Activated CD4-positive, alpha-beta T cell treated with anti-CD3 and anti-CD28 coated beads, Interleukin-2, amount 10 ng/mL, durations not matched to agents 7 days and 5 days (primary cell): ENCODE results near the gene CLRN1. TPM values are rescaled to one million over a fixed set of nuclear protein-coding genes. Genes with fewer than 3 reads are reported as not detected.

ENCODE experiments used
- CTCF ChIA-PET: fragments of 350-600 bp; sonication (Branson Sonifier 250); formaldehyde crosslinking; loops from one replicate; lab custom pipeline; 2021; ENCODE audit warnings: antibody characterized with exemption; lab: Charles Lee
- POLR2A ChIA-PET: fragments of 350-600 bp; sonication (Branson Sonifier 250); formaldehyde crosslinking; loops from one replicate; lab custom pipeline; 2021; ENCODE audit warnings: antibody characterized with exemption; lab: Charles Lee
- DNase-seq: peaks from one replicate; pipeline ENCODE4 v3.0.0-alpha.2; 2020
- H3K27ac Mint-ChIP-seq: one replicate; pipeline ENCODE4 v1.8.0; 2021; ENCODE audit warnings: mild to moderate bottlenecking, moderate library complexity, mixed read lengths
- H3K27me3 Mint-ChIP-seq: one replicate; pipeline ENCODE4 v1.8.0; 2021; ENCODE audit warnings: mixed read lengths
- H3K36me3 Mint-ChIP-seq: one replicate; pipeline ENCODE4 v1.8.0; 2021; ENCODE audit warnings: low read depth, mixed read lengths
- H3K4me1 Mint-ChIP-seq: one replicate; pipeline ENCODE4 v1.8.0; 2021; ENCODE audit warnings: mixed read lengths
- H3K4me3 Mint-ChIP-seq: one replicate; pipeline ENCODE4 v1.8.0; 2021; ENCODE audit warnings: mild to moderate bottlenecking, moderate library complexity, mixed read lengths
- H3K9me3 Mint-ChIP-seq: one replicate; pipeline ENCODE4 v1.8.0; 2021; ENCODE audit warnings: mixed read lengths
- total RNA-seq, 2 experiments: library from RNA; stranded (reverse); gene quantifications; one replicate each; pipeline ENCODE4 v1.2.3, GENCODE V29; 2021

The CLRN1 gene
- total RNA-seq, 2 experiments from 2014 or later: not detected

DNA sequence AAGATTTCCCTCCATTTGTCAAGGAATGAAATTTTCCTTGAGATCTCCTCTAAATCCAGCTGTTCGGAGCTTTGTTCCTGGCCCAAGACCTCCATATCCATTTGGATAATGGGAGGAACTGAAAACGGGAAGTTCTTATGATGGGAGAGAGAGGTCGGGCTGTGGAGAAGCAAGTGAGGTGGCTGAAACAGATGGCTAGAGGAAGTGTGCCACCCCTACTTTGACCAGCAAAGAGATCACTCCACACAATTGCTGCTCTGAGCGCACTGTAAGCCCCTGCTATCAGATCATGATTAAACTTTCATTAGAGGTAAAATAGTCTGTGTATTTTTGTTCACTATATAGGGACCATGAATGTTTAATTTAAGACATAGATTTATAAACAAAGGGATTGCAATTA, 67.2 kb downstream of the CLRN1 start, which contains the start of gene MINDY4B:
TSS of gene MINDY4B (minus strand) at position 101 of the 400 bp plus-strand sequence. CDS start at position 101, 0 bp downstream.
- Mint-ChIP-seq H3K27ac (no peak within 1 kb of the TSS), H3K36me3 (no peaks in the 10 kb centered on the region), H3K4me1 (no peaks in the 10 kb centered on the region), H3K4me3 (no peak within 1 kb of the TSS), H3K27me3 (peaks cover 30% of the 10 kb centered on the region), H3K9me3 (no peaks in the 10 kb centered on the region)
- ChIA-PET POLR2A (no interaction called here), CTCF (no interaction called here)
- DNase-seq: no peak

DNA sequence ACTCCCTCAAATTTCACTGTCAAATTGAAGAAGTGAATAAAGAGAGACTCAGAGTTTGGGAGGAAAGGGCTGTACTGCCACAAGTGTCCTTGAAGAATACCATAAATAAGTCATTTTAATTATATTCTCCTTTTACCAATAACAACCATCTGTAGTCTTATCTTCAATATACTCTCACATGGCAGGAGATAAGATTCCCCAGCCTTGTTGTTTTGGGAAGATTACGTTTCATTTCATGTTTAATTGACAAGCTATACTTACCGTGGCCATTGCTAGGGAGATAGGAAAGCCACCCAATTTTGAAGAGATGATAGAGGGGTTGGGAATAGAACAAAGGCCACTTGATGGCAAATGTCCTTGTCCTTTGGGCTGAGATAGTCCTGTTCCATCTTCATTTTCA, 69.5 kb downstream of the CLRN1 start:
- Mint-ChIP-seq H3K36me3 (no peaks in the 10 kb centered on the region), H3K4me3 (no peak overlapping the region), H3K9me3 (no peaks in the 10 kb centered on the region), H3K27ac (no peak overlapping the region), H3K27me3 (peaks cover 26% of the 10 kb centered on the region), H3K4me1 (no peaks in the 10 kb centered on the region)
- ChIA-PET POLR2A (no interaction called here), CTCF (interaction anchor here (1.2 kb wide), 1 partner anchor 132 kb away, joined by 3 read pairs; no protein-coding TSS in a partner anchor)
- no peak for DNase-seq

GRCh38 chr3:150901793-150902192, 70.7 kb downstream of the CLRN1 start:
- H3K27me3 Mint-ChIP-seq: peaks cover 20% of the 10 kb centered on the region
- DNase-seq: no peak
- CTCF ChIA-PET: interaction anchor here (1.6 kb wide), 1 partner anchor 10 kb away, joined by 4 read pairs; no protein-coding TSS in a partner anchor
- no peaks in the 10 kb centered on the region for H3K9me3 Mint-ChIP-seq
- H3K27ac Mint-ChIP-seq: no peak overlapping the region
- no peaks in the 10 kb centered on the region for H3K36me3 Mint-ChIP-seq
- no peaks in the 10 kb centered on the region for H3K4me1 Mint-ChIP-seq
- no peak overlapping the region for H3K4me3 Mint-ChIP-seq
- POLR2A ChIA-PET: no interaction called here

DNA sequence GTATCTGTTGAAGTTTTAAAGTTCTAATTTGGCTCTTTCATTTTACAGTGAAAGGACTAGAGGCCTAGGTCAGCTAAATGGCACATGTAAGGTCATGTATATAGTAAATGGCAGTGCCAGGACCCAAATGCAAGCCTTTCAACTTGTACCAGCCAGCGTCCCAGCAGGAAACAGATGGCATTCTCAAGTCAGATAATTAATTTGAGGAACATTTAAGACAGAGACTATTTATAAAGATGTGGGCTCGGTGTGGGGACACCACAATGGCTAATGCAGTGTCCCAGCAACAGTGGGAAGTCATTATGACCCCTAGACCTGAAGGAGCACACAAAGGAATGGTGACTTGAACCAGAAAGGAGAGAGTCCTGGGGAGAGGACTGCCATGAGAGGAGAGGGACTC, 73.4 kb downstream of the CLRN1 start:
- DNase-seq: no peak
- Mint-ChIP-seq H3K27ac (no peak overlapping the region), H3K4me3 (no peak overlapping the region), H3K4me1 (no peaks in the 10 kb centered on the region), H3K27me3 (peaks cover 20% of the 10 kb centered on the region), H3K9me3 (no peaks in the 10 kb centered on the region), H3K36me3 (no peaks in the 10 kb centered on the region)
- CTCF ChIA-PET: no interaction called here
- POLR2A ChIA-PET: no interaction called here

GRCh38 chr3:150898046-150898754, 74.3 kb downstream of the CLRN1 start:
- H3K4me3 Mint-ChIP-seq: no peak overlapping the region
- H3K27ac Mint-ChIP-seq: no peak overlapping the region
- ChIA-PET CTCF (no interaction called here), POLR2A (no interaction called here)
- H3K9me3 Mint-ChIP-seq: no peaks in the 10 kb centered on the region
- DNase-seq: no peak
- no peaks in the 10 kb centered on the region for H3K4me1 Mint-ChIP-seq
- H3K36me3 Mint-ChIP-seq: no peaks in the 10 kb centered on the region
- H3K27me3 Mint-ChIP-seq: peaks cover 17% of the 10 kb centered on the region

DNA sequence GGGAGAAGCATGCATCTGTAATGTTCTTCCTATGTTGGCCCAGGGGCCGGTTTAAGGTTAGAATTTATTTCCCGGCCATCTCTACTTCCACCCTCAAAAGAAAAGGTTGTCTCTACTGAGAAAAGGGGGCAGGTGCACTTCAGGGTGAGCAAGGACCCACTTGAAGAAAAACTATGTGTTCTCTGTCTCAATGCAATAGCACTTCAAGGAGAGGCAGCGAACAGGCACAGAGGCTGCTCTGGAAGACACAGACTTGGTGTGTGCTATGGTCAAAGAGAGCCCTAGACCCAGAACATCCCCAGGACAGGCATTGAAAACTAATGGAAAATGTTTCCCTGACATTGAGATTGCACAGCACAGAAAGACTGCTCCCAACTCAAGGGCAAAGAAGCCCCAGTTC, 74.9 kb downstream of the CLRN1 start:
- DNase-seq: no peak
- no peaks in the 10 kb centered on the region for H3K4me1 Mint-ChIP-seq
- H3K27me3 Mint-ChIP-seq: peaks cover 17% of the 10 kb centered on the region
- H3K36me3 Mint-ChIP-seq: no peaks in the 10 kb centered on the region
- CTCF ChIA-PET: no interaction called here
- no peak overlapping the region for H3K4me3 Mint-ChIP-seq
- H3K9me3 Mint-ChIP-seq: no peaks in the 10 kb centered on the region
- H3K27ac Mint-ChIP-seq: no peak overlapping the region
- POLR2A ChIA-PET: no interaction called here

GRCh38 chr3:150890831-150891230, 81.7 kb downstream of the CLRN1 start:
- Mint-ChIP-seq H3K9me3 (no peaks in the 10 kb centered on the region), H3K36me3 (no peaks in the 10 kb centered on the region), H3K27ac (no peak overlapping the region), H3K4me3 (no peak overlapping the region), H3K4me1 (no peaks in the 10 kb centered on the region), H3K27me3 (peaks cover 16% of the 10 kb centered on the region)
- ChIA-PET POLR2A (no interaction called here), CTCF (no interaction called here)
- no peak for DNase-seq

DNA sequence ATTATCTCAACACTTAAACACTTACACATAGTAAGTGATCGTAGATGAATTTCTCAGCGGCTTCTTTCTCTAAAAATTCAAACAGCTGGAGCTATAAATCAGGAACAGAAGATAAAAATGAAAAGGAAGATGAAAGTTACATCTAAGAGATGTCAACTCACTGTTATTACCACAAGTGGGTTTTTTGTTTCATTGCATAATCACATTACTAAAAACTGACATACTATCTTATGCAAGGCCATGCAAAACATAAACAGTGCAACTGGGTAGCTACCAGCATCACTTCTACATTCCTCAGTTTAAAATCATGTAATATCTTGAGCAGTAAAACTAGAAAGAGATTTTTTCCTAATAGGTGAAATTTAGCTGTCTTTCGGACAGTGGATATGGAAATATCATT, 82.2 kb downstream of the CLRN1 start:
- no peak for DNase-seq
- CTCF ChIA-PET: no interaction called here
- Mint-ChIP-seq H3K4me3 (no peak overlapping the region), H3K36me3 (no peaks in the 10 kb centered on the region), H3K27me3 (peaks cover 16% of the 10 kb centered on the region), H3K4me1 (no peaks in the 10 kb centered on the region), H3K9me3 (no peaks in the 10 kb centered on the region), H3K27ac (no peak overlapping the region)
- POLR2A ChIA-PET: no interaction called here

DNA sequence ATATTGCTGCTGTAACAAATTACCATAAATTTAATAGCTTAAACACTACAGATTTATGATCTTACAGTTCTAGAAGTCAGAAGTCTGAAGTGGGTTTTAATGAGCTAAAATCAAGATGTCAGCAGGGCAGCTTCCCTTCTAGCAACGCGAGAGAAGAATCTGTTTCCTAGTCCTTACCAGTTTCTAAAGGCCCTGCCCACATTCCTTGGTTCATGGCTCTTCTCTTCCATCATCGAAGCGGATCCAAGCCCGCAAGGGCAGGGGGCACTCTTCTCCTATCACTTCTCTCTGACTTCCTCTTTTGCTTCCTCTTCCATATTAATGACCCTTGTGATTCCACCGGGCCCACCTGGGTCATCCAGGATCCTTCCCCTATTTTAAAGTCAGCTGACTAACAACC, 83.4 kb downstream of the CLRN1 start:
- no peaks in the 10 kb centered on the region for H3K4me1 Mint-ChIP-seq
- no peak for DNase-seq
- no peaks in the 10 kb centered on the region for H3K36me3 Mint-ChIP-seq
- H3K9me3 Mint-ChIP-seq: no peaks in the 10 kb centered on the region
- peaks cover 13% of the 10 kb centered on the region for H3K27me3 Mint-ChIP-seq
- POLR2A ChIA-PET: no interaction called here
- H3K4me3 Mint-ChIP-seq: no peak overlapping the region
- no peak overlapping the region for H3K27ac Mint-ChIP-seq
- CTCF ChIA-PET: no interaction called here

DNA sequence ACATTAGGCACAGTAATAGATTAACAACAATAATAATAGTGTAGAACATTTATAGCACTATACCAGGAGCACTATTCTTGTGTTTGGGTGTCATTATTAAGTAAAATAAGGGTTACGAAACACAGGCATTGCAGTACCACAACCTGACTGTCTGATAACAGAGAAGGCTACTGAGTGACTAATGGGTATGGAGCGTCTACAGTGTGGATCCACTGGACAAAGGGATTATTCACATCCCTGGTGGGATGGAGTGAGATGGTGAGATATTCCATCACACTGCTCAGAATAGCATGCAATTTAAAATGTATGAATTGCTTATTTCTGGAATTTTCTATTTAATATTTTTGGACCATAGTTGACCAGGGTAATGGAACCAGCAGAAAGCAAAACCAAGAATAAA, 85.5 kb downstream of the CLRN1 start:
- DNase-seq: no peak
- Mint-ChIP-seq H3K4me1 (no peaks in the 10 kb centered on the region), H3K27ac (no peak overlapping the region), H3K27me3 (peaks cover 19% of the 10 kb centered on the region), H3K4me3 (no peak overlapping the region), H3K9me3 (no peaks in the 10 kb centered on the region), H3K36me3 (no peaks in the 10 kb centered on the region)
- ChIA-PET CTCF (no interaction called here), POLR2A (no interaction called here)

DNA sequence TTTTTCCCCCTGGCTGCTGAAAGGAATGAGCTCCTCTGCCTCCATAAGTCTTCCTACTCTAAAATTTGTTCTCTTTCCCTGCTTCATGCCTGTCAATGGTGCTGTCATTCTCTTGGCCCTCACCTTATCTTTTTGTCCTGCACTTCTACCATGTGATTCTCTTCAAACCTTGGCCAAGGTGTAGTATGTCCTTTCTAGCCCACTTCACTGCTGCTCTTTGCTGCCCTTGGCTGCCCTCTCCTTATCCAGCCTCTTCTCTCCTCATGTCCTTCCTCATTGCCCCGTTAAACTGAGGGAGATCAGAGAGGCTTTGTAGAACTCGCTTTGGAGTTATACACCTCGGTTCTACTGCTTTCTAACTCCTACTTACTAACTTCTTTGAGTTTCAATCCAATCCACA, 87.0 kb downstream of the CLRN1 start:
- no peak overlapping the region for H3K4me3 Mint-ChIP-seq
- POLR2A ChIA-PET: no interaction called here
- no peak for DNase-seq
- no peak overlapping the region for H3K27ac Mint-ChIP-seq
- no peaks in the 10 kb centered on the region for H3K9me3 Mint-ChIP-seq
- no peaks in the 10 kb centered on the region for H3K4me1 Mint-ChIP-seq
- peaks cover 24% of the 10 kb centered on the region for H3K27me3 Mint-ChIP-seq
- CTCF ChIA-PET: no interaction called here
- H3K36me3 Mint-ChIP-seq: no peaks in the 10 kb centered on the region

DNA sequence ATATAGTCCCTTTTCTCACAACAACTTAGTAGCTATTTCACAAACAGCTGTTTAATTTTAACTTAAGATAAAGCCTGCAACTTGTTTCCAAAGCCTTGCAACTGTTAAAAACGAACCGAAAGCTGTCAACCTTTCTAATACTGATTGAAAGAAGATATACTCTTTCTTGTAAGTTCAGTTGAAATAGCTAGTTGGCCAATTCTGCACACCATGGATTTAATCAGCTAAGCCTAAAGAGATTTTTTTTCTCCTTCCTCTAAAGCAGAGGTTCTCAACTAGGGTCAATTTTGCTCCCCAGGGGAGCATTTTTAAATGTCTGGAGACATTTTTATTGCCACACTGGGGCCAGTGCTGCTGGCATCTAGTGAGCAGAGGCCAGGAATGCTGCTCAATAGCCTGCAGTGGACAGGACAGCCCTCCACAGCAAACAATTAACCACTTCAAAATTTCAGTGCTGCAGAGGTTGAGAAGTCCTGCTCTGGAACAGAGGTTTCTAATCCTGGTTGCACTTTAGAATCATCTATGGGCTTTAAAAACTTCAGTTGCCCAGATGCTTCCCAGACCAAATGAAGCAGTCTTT, 93.4 kb downstream of the CLRN1 start:
- H3K27ac Mint-ChIP-seq: no peak overlapping the region
- no peak for DNase-seq
- ChIA-PET CTCF (no interaction called here), POLR2A (no interaction called here)
- no peaks in the 10 kb centered on the region for H3K9me3 Mint-ChIP-seq
- no peak overlapping the region for H3K4me3 Mint-ChIP-seq
- no peaks in the 10 kb centered on the region for H3K36me3 Mint-ChIP-seq
- H3K27me3 Mint-ChIP-seq: peaks cover 10% of the 10 kb centered on the region
- H3K4me1 Mint-ChIP-seq: no peaks in the 10 kb centered on the region

DNA sequence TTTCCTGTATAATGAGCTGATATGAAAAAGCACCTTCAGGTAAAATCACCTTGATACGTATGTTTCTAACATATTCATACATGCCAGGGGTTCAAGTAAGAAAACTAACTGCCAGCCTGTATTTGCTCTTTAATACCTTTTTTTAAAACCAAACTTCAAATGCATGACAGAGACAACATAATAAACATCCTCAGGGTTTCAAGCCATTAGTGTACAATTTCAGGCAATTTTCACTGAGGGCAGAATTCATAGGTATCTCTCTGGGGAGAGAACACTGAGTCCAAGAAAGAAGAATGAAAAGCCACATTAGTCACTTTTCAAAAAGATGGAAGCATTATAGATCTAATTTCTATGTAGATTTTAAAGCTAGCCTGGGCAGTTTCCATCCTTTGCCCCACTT, 94.2 kb downstream of the CLRN1 start:
- POLR2A ChIA-PET: no interaction called here

More for the DNA sequence above, 94.2 kb downstream of the CLRN1 start:
- CTCF ChIA-PET: no interaction called here
- Mint-ChIP-seq H3K9me3 (no peaks in the 10 kb centered on the region), H3K4me1 (no peaks in the 10 kb centered on the region), H3K27me3 (peaks cover 8% of the 10 kb centered on the region), H3K4me3 (no peak overlapping the region), H3K36me3 (no peaks in the 10 kb centered on the region), H3K27ac (no peak overlapping the region)
- no peak for DNase-seq
